Measurements from ENCODE around the gene TXNDC15. TPM values are rescaled to one million over a fixed set of nuclear protein-coding genes. Genes with fewer than 3 reads are reported as not detected.

Gene TXNDC15, protein sequence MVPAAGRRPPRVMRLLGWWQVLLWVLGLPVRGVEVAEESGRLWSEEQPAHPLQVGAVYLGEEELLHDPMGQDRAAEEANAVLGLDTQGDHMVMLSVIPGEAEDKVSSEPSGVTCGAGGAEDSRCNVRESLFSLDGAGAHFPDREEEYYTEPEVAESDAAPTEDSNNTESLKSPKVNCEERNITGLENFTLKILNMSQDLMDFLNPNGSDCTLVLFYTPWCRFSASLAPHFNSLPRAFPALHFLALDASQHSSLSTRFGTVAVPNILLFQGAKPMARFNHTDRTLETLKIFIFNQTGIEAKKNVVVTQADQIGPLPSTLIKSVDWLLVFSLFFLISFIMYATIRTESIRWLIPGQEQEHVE
- total RNA-seq = 29.2 and 54.5 TPM in 2 replicates

GRCh38 chr5:134873987-134874830, at the start of gene TXNDC15:
Gene TXNDC15 (plus strand): TSS chr5:134874371. CDS start chr5:134874428, 57 bp downstream.

GRCh38 chr5:134845852-134846640, 28.1 kb upstream of the TXNDC15 start, which contains the start of gene C5orf24:
Gene C5orf24 (plus strand): TSS chr5:134845968. CDS start chr5:134854901, 8,933 bp downstream.

GRCh38 chr5:134904610-134905245, 30.6 kb downstream of the TXNDC15 start, which contains the start of gene PCBD2:
Gene PCBD2 (plus strand): TSS chr5:134905131. CDS start chr5:134905140, 9 bp downstream.

Other genes with a start within 250 kb of the TXNDC15 start
- 38.4 and 77.8 TPM in 2 replicates for gene SAR1B, start 241.5 kb upstream of the TXNDC15 start, total RNA-seq
- gene SEC24A, start 225.6 kb upstream of the TXNDC15 start, total RNA-seq = 11.1 and 16.4 TPM in 2 replicates
- gene CAMLG, start 135.8 kb upstream of the TXNDC15 start, total RNA-seq = 26.0 and 30.5 TPM in 2 replicates
- 8.7 and 11.1 TPM in 2 replicates for gene DDX46, start 115.6 kb upstream of the TXNDC15 start, total RNA-seq
- 27.2 and 30.9 TPM in 2 replicates for gene C5orf24, start 28.4 kb upstream of the TXNDC15 start, total RNA-seq
- 2.4 and 6.4 TPM in 2 replicates for gene PCBD2, start 30.8 kb downstream of the TXNDC15 start, total RNA-seq
- under 0.01 TPM in 1 of 2 replicates, not detected in the other for gene CATSPER3, start 93.5 kb downstream of the TXNDC15 start, total RNA-seq
- gene PITX1, start 159.9 kb downstream of the TXNDC15 start, total RNA-seq = 43.9 and 87.6 TPM in 2 replicates